HepG2 (cell line): ENCODE measurements around the gene PNKP. TPM values are rescaled to one million over a fixed set of nuclear protein-coding genes. Genes with fewer than 3 reads are reported as not detected.

ENCODE experiments used
- NFYB ChIP-seq: sonication (generic); formaldehyde crosslinking; IDR thresholded peaks from 2 replicates; pipeline ENCODE4 v1.4.0; 2020; ENCODE audit warnings: missing genetic modification reagents
- SIN3B ChIP-seq: fragments of 150-350 bp; IDR thresholded peaks from 2 replicates; pipeline ENCODE4 v1.6.1; 2014; ENCODE audit warnings: low read length
- TGIF2 ChIP-seq: IDR thresholded peaks from 2 replicates; pipeline ENCODE4 v1.6.1; 2016; ENCODE audit warnings: control low read depth, missing compliant biosample characterization
- ZEB1 ChIP-seq: IDR thresholded peaks from 2 replicates; pipeline ENCODE4 v1.6.1; 2012; ENCODE audit warnings: mild to moderate bottlenecking, low read depth, inconsistent platforms; ENCODE audit not compliant: insufficient replicate concordance
- ZFP36 ChIP-seq: fragments of 150-350 bp; IDR thresholded peaks from 2 replicates; pipeline ENCODE4 v1.6.1; 2018; ENCODE audit warnings: borderline replicate concordance, low read length, low read depth; ENCODE audit not compliant: partially characterized antibody
- ZNF326 ChIP-seq: sonication (generic); formaldehyde crosslinking; IDR thresholded peaks from 2 replicates; pipeline ENCODE4 v1.4.0; 2020; ENCODE audit warnings: missing genetic modification reagents, borderline replicate concordance
- ZNF605 ChIP-seq: sonication (generic); formaldehyde crosslinking; IDR thresholded peaks from 2 replicates; pipeline ENCODE4 v1.8.0; 2022; ENCODE audit warnings: mild to moderate bottlenecking, missing genetic modification reagents
- ZNF878 ChIP-seq: sonication (generic); formaldehyde crosslinking; IDR thresholded peaks from 2 replicates; pipeline ENCODE4 v1.8.1; 2023; ENCODE audit warnings: mild to moderate bottlenecking, missing genetic modification reagents, moderate library complexity
- polyA plus RNA-seq, 8 experiments: library from polyadenylated mRNA; depleted of rRNA in 3 of 8; stranded (reverse) in 7 of 8; unstranded in 1 of 8; fragments of >200 nt; fragmentation: Illumina TruSeq in 4 of 8; extraction: Trizol in 4 of 8; gene quantifications; 2 replicates each; pipeline versions ENCODE4 v1.2.1 to v1.2.3, GENCODE V29; 2011 to 2016; ENCODE audit warnings: low read depth in 4 of 8, missing spikeins in 1 of 8, mixed read lengths in 1 of 8; ENCODE audit not compliant: insufficient read depth in 1 of 8
- total RNA-seq, 5 experiments: library from RNA; depleted of rRNA; stranded (reverse); fragments of >200 nt; fragmentation: Illumina TruSeq; extraction: Trizol; gene quantifications; 2 replicates each; pipeline ENCODE4 v1.2.3, GENCODE V29; 2016; ENCODE audit warnings: low read depth in 1 of 5
- TF ChIP-seq, protein P1 (sequence below): IDR thresholded peaks from 2 replicates; pipeline ENCODE4 v1.6.1; 2016; ENCODE audit warnings: low read depth, missing genetic modification reagents, missing compliant biosample characterization
- TF ChIP-seq, protein P2 (sequence below): sonication (generic); formaldehyde crosslinking; IDR thresholded peaks from 2 replicates; pipeline ENCODE4 v1.4.0; 2020; ENCODE audit warnings: missing genetic modification reagents, mild to moderate bottlenecking, borderline replicate concordance
- TF ChIP-seq, protein P3 (sequence below): sonication (generic); formaldehyde crosslinking; IDR thresholded peaks from 2 replicates; pipeline ENCODE4 v1.5.1; 2020; ENCODE audit warnings: mild to moderate bottlenecking, missing genetic modification reagents, borderline replicate concordance
- TF ChIP-seq, protein P4 (sequence below): sonication (generic); formaldehyde crosslinking; IDR thresholded peaks from 2 replicates; pipeline ENCODE4 v1.4.0; 2020; ENCODE audit warnings: missing genetic modification reagents
- TF ChIP-seq, protein P5 (sequence below), 2 experiments: fragments of 450-650 bp in 1 of 2; sonication (generic) in 1 of 2; formaldehyde crosslinking; IDR thresholded peaks; 2 replicates each; pipeline versions ENCODE4 v1.5.0 to v1.8.0; 2020 to 2022; ENCODE audit warnings: mild to moderate bottlenecking in 1 of 2, missing genetic modification reagents in 1 of 2

The PNKP gene
- total and polyA plus RNA-seq, 2 of the 13 experiments (the other 11 are each of a cell fraction or from before 2014, with no cell fraction given): 12.7 to 27.1 TPM

DNA sequence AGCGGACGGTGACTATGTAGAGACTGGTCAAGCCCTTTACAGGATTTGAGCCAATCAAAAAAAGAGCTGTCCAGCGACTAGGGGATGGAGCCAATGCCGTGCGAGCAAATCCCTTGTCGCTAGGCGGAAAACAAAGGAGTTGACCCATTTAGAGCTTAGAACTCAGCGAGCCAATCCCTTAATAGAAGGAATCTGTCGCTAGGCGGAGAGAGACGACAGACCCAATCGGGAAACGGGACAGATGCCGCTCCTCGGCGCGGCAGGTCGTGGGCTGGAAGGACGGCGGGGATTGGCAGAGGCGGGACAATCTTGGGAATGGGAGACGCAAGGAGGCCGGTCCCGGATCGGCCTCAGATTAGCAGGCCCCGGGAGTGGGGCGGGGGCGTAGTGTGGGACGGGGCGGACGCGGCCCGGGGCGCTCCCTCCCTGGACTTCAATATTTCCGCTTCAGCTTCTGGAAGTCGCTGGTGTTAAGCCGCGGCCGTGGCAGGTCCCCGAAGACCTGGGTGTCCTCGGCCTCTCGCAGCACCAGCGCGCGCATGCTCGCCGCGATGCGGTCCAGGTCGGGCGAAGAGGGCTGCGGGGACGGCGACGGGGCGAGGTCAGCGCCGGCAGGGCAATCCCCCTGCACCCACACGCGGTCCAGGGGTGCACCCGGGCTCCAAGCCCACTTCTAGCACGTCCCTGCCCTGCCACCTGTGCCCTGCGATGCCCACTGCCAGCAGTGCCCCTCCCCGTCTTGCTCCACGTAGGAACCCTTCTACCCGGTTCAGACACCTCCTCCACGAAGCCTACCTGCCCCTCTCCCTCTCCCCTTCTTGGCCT lies 2.3 kb upstream of the PNKP start (continued):
- TF ChIP-seq, protein P1, sequence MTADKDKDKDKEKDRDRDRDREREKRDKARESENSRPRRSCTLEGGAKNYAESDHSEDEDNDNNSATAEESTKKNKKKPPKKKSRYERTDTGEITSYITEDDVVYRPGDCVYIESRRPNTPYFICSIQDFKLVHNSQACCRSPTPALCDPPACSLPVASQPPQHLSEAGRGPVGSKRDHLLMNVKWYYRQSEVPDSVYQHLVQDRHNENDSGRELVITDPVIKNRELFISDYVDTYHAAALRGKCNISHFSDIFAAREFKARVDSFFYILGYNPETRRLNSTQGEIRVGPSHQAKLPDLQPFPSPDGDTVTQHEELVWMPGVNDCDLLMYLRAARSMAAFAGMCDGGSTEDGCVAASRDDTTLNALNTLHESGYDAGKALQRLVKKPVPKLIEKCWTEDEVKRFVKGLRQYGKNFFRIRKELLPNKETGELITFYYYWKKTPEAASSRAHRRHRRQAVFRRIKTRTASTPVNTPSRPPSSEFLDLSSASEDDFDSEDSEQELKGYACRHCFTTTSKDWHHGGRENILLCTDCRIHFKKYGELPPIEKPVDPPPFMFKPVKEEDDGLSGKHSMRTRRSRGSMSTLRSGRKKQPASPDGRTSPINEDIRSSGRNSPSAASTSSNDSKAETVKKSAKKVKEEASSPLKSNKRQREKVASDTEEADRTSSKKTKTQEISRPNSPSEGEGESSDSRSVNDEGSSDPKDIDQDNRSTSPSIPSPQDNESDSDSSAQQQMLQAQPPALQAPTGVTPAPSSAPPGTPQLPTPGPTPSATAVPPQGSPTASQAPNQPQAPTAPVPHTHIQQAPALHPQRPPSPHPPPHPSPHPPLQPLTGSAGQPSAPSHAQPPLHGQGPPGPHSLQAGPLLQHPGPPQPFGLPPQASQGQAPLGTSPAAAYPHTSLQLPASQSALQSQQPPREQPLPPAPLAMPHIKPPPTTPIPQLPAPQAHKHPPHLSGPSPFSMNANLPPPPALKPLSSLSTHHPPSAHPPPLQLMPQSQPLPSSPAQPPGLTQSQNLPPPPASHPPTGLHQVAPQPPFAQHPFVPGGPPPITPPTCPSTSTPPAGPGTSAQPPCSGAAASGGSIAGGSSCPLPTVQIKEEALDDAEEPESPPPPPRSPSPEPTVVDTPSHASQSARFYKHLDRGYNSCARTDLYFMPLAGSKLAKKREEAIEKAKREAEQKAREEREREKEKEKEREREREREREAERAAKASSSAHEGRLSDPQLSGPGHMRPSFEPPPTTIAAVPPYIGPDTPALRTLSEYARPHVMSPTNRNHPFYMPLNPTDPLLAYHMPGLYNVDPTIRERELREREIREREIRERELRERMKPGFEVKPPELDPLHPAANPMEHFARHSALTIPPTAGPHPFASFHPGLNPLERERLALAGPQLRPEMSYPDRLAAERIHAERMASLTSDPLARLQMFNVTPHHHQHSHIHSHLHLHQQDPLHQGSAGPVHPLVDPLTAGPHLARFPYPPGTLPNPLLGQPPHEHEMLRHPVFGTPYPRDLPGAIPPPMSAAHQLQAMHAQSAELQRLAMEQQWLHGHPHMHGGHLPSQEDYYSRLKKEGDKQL: 0 out of 2 replicates have a peak, but pooled peaks have one; percentile 12
- peak; percentile 33; the same call in 1 of the 2 replicates for TF ChIP-seq ZNF605 (CRISPR knock-in tag)
- TF ChIP-seq, protein P2, sequence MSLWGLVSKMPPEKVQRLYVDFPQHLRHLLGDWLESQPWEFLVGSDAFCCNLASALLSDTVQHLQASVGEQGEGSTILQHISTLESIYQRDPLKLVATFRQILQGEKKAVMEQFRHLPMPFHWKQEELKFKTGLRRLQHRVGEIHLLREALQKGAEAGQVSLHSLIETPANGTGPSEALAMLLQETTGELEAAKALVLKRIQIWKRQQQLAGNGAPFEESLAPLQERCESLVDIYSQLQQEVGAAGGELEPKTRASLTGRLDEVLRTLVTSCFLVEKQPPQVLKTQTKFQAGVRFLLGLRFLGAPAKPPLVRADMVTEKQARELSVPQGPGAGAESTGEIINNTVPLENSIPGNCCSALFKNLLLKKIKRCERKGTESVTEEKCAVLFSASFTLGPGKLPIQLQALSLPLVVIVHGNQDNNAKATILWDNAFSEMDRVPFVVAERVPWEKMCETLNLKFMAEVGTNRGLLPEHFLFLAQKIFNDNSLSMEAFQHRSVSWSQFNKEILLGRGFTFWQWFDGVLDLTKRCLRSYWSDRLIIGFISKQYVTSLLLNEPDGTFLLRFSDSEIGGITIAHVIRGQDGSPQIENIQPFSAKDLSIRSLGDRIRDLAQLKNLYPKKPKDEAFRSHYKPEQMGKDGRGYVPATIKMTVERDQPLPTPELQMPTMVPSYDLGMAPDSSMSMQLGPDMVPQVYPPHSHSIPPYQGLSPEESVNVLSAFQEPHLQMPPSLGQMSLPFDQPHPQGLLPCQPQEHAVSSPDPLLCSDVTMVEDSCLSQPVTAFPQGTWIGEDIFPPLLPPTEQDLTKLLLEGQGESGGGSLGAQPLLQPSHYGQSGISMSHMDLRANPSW (CRISPR knock-in tag): no peak
- TF ChIP-seq SIN3B: no peak
- TF ChIP-seq, protein P3, sequence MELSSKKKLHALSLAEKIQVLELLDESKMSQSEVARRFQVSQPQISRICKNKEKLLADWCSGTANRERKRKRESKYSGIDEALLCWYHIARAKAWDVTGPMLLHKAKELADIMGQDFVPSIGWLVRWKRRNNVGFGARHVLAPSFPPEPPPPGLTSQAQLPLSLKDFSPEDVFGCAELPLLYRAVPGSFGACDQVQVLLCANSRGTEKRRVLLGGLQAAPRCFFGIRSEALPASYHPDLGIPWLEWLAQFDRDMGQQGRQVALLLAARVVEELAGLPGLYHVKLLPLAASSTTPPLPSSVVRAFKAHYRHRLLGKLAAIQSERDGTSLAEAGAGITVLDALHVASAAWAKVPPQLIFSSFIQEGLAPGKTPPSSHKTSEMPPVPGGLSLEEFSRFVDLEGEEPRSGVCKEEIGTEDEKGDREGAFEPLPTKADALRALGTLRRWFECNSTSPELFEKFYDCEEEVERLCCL (CRISPR knock-in tag): no peak
- no peak for TF ChIP-seq ZFP36
- TF ChIP-seq NFYB (CRISPR knock-in tag): peak; percentile 93
- TF ChIP-seq ZEB1: no peak
- TF ChIP-seq, protein P4, sequence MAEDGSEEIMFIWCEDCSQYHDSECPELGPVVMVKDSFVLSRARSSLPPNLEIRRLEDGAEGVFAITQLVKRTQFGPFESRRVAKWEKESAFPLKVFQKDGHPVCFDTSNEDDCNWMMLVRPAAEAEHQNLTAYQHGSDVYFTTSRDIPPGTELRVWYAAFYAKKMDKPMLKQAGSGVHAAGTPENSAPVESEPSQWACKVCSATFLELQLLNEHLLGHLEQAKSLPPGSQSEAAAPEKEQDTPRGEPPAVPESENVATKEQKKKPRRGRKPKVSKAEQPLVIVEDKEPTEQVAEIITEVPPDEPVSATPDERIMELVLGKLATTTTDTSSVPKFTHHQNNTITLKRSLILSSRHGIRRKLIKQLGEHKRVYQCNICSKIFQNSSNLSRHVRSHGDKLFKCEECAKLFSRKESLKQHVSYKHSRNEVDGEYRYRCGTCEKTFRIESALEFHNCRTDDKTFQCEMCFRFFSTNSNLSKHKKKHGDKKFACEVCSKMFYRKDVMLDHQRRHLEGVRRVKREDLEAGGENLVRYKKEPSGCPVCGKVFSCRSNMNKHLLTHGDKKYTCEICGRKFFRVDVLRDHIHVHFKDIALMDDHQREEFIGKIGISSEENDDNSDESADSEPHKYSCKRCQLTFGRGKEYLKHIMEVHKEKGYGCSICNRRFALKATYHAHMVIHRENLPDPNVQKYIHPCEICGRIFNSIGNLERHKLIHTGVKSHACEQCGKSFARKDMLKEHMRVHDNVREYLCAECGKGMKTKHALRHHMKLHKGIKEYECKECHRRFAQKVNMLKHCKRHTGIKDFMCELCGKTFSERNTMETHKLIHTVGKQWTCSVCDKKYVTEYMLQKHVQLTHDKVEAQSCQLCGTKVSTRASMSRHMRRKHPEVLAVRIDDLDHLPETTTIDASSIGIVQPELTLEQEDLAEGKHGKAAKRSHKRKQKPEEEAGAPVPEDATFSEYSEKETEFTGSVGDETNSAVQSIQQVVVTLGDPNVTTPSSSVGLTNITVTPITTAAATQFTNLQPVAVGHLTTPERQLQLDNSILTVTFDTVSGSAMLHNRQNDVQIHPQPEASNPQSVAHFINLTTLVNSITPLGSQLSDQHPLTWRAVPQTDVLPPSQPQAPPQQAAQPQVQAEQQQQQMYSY (CRISPR knock-in tag): peak; percentile 65; the same call in 1 of the 2 replicates
- TF ChIP-seq ZNF326: 0 out of 2 replicates have a peak, but pooled peaks have one; percentile 21
- no peak for TF ChIP-seq ZNF878 (CRISPR knock-in tag)
- TF ChIP-seq TGIF2: no peak
- TF ChIP-seq, protein P5, sequence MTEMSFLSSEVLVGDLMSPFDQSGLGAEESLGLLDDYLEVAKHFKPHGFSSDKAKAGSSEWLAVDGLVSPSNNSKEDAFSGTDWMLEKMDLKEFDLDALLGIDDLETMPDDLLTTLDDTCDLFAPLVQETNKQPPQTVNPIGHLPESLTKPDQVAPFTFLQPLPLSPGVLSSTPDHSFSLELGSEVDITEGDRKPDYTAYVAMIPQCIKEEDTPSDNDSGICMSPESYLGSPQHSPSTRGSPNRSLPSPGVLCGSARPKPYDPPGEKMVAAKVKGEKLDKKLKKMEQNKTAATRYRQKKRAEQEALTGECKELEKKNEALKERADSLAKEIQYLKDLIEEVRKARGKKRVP (CRISPR knock-in tag; IDR thresholded peaks at IDR 0.05): no peak
